Mesenchymal stem cell (in vitro differentiated cells and primary cell): ENCODE data around the gene EXOSC10.

Source experiments
- DNase-seq: peaks from one replicate; pipeline ENCODE4 v3.0.0-alpha.2; 2013
- H2AFZ ChIP-seq: one replicate; pipeline ENCODE4 v1.6.1; 2013; ENCODE audit warnings: low read depth, mild to moderate bottlenecking, control low read depth, inconsistent platforms, low read length, moderate library complexity
- H2AK5ac ChIP-seq: 2 replicates; pipeline ENCODE4 v1.6.1; 2013; ENCODE audit warnings: low read length, moderate library complexity, mild to moderate bottlenecking, inconsistent platforms; ENCODE audit not compliant: severe bottlenecking
- H2BK120ac ChIP-seq: one replicate; pipeline ENCODE4 v1.6.1; 2013; ENCODE audit warnings: low read depth, mild to moderate bottlenecking, inconsistent platforms, low read length, moderate library complexity
- H2BK12ac ChIP-seq, 2 experiments: one replicate each; pipeline ENCODE4 v1.6.1; 2013; ENCODE audit warnings: inconsistent platforms in 2 of 2, low read length in 2 of 2, mild to moderate bottlenecking in 2 of 2, moderate library complexity in 2 of 2, control low read depth in 1 of 2
- H2BK15ac ChIP-seq: one replicate; pipeline ENCODE4 v1.6.1; 2013; ENCODE audit warnings: mild to moderate bottlenecking, low read depth, inconsistent platforms; ENCODE audit not compliant: poor library complexity, severe bottlenecking
- H2BK5ac ChIP-seq: 2 replicates; pipeline ENCODE4 v1.6.1; 2013; ENCODE audit warnings: low read depth, mild to moderate bottlenecking, low read length, control low read depth, inconsistent platforms; ENCODE audit not compliant: poor library complexity, severe bottlenecking
- H3K14ac ChIP-seq, 2 experiments: one replicate each; pipeline ENCODE4 v1.6.1; 2013; ENCODE audit warnings: inconsistent platforms in 2 of 2, low read length in 2 of 2, control low read depth in 1 of 2, mild to moderate bottlenecking in 1 of 2, moderate library complexity in 1 of 2
- H3K18ac ChIP-seq, 2 experiments: one replicate each; pipeline ENCODE4 v1.6.1; 2013; ENCODE audit warnings: inconsistent platforms in 2 of 2, low read length in 2 of 2, control low read depth in 1 of 2, low read depth in 1 of 2, mild to moderate bottlenecking in 1 of 2
- H3K23ac ChIP-seq, 2 experiments: one replicate each; pipeline ENCODE4 v1.6.1; 2013; ENCODE audit warnings: inconsistent platforms in 2 of 2, low read length in 2 of 2, mild to moderate bottlenecking in 2 of 2, moderate library complexity in 2 of 2, control low read depth in 1 of 2
- H3K27ac ChIP-seq: 2 replicates; pipeline ENCODE4 v1.5.1; 2013; ENCODE audit warnings: mild to moderate bottlenecking, moderate library complexity, low read length, control low read depth, inconsistent platforms; ENCODE audit not compliant: poor library complexity, severe bottlenecking
- H3K27me3 ChIP-seq, 2 experiments: 2 replicates each; pipeline versions ENCODE4 v1.6.1 to v1.7.0; 2013; ENCODE audit warnings: low read length in 2 of 2, mild to moderate bottlenecking in 2 of 2, moderate library complexity in 2 of 2, control low read depth in 1 of 2, inconsistent platforms in 1 of 2; ENCODE audit not compliant: control insufficient read depth in 1 of 2, insufficient read depth in 1 of 2
- H3K36me3 ChIP-seq, 2 experiments: 2 replicates each; pipeline versions ENCODE4 v1.6.1 to v1.7.0; 2013; ENCODE audit warnings: low read length in 2 of 2, control low read depth in 1 of 2, inconsistent platforms in 1 of 2, low read depth in 1 of 2, mild to moderate bottlenecking in 1 of 2; ENCODE audit not compliant: insufficient read depth in 2 of 2, control insufficient read depth in 1 of 2
- H3K4ac ChIP-seq, 2 experiments: one replicate each; pipeline ENCODE4 v1.6.1; 2013; ENCODE audit warnings: inconsistent platforms in 2 of 2, low read length in 2 of 2, mild to moderate bottlenecking in 2 of 2, moderate library complexity in 2 of 2, control low read depth in 1 of 2, low read depth in 1 of 2
- H3K4me1 ChIP-seq: 2 replicates; pipeline ENCODE4 v1.6.1; 2013; ENCODE audit warnings: low read depth, low read length, control low read depth; ENCODE audit not compliant: control insufficient read depth, insufficient read depth
- H3K4me2 ChIP-seq: 2 replicates; pipeline ENCODE4 v1.6.1; 2013; ENCODE audit warnings: low read length, mild to moderate bottlenecking, inconsistent platforms; ENCODE audit not compliant: poor library complexity, severe bottlenecking
- H3K4me3 ChIP-seq, 2 experiments: 2 replicates each; pipeline versions ENCODE4 v1.5.1 to v1.7.0; 2013; ENCODE audit warnings: low read length in 2 of 2, mild to moderate bottlenecking in 2 of 2, control low read depth in 1 of 2, low read depth in 1 of 2; ENCODE audit not compliant: insufficient read depth in 1 of 2
- H3K79me1 ChIP-seq: replicated peaks from 2 replicates; pipeline ENCODE4 v1.6.1; 2013; ENCODE audit warnings: mild to moderate bottlenecking, control low read depth, low read length, inconsistent platforms; ENCODE audit not compliant: poor library complexity, severe bottlenecking
- H3K9ac ChIP-seq: 2 replicates; pipeline ENCODE4 v1.7.0; 2013; ENCODE audit warnings: mild to moderate bottlenecking, low read length, moderate library complexity
- H3K9me3 ChIP-seq: 2 replicates; pipeline ENCODE4 v1.7.0; 2013; ENCODE audit warnings: mild to moderate bottlenecking, low read length; ENCODE audit not compliant: control insufficient read depth
- H4K8ac ChIP-seq: one replicate; pipeline ENCODE4 v1.6.1; 2013; ENCODE audit warnings: inconsistent platforms, mild to moderate bottlenecking, low read length, moderate library complexity
- H4K91ac ChIP-seq: one replicate; pipeline ENCODE4 v1.6.1; 2013; ENCODE audit warnings: mild to moderate bottlenecking, low read length, inconsistent platforms
- WGBS: methylation state at CpG from one replicate; pipeline ENCODE4 v1.1.7; 2013; ENCODE audit warnings: mixed read lengths; 5-methylcytosine and 5-hydroxymethylcytosine counted together

EXOSC10 gene

DNA sequence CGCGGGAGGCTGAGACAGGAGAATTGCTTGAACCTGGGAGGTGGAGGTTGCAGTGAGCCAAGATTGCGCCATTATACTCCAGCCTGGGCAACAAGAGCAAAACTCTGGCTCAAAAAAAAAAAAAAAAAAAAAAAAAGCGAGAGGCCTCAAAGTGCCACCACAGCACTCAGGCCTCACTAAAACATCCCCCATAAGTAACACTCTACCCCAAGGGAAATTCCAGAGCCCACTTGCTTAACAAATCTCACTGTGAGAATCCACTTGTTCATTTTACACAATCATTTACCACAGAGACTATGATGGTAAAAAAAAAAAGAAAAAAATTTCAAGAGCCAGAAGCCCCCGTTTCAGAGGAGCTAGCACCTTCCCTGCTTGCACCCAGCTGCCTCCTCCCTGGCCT lies 26.3 kb upstream of the EXOSC10 start:
- DNase-seq: no peak
- no peak overlapping the region for H3K4me3 ChIP-seq
- no peaks in the 10 kb centered on the region for H3K27me3 ChIP-seq
- H3K23ac ChIP-seq: no peak overlapping the region
- H2BK15ac ChIP-seq: no peak overlapping the region
- no peaks in the 10 kb centered on the region for H3K79me1 ChIP-seq
- H4K8ac ChIP-seq: no peak overlapping the region
- no peak overlapping the region for H4K91ac ChIP-seq
- H3K9me3 ChIP-seq: no peaks in the 10 kb centered on the region
- H3K4me2 ChIP-seq: no peak overlapping the region
- H3K14ac ChIP-seq: no peak overlapping the region
- no peak overlapping the region for H3K9ac ChIP-seq
- H3K4me1 ChIP-seq: no peaks in the 10 kb centered on the region
- no peak overlapping the region for H2AFZ ChIP-seq
- no peak overlapping the region for H3K27ac ChIP-seq
- H2BK5ac ChIP-seq: no peak overlapping the region
- WGBS: 100% methylated on average over 2 of the region's 5 CpGs
- H3K18ac ChIP-seq: no peak overlapping the region
- no peak overlapping the region for H2BK120ac ChIP-seq
- H2BK12ac ChIP-seq: no peak overlapping the region
- H3K4ac ChIP-seq: no peak overlapping the region
- peaks cover 82 to 89% of the 10 kb centered on the region in 2 experiments for H3K36me3 ChIP-seq
- no peak overlapping the region for H2AK5ac ChIP-seq

DNA sequence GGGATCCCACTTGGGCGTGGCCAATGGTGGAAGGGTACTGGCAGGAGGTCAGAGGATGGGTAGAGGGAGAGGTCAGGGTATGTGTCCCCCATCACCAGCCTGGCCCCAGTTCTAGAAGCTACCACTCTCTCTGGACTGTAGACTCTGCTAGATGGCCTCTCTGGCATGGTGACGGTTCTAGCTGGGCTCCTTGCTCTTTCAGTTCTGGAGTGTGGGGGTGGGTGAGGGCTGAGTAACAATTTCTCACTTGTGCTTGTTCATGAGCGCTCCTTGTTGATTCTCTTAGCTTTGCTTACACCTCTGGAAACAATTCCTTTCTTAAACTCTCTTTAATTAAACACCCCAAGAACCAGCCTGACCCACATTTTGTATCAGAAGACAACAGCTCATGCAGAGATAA lies 25.3 kb upstream of the EXOSC10 start:
- DNase-seq: no peak

DNA sequence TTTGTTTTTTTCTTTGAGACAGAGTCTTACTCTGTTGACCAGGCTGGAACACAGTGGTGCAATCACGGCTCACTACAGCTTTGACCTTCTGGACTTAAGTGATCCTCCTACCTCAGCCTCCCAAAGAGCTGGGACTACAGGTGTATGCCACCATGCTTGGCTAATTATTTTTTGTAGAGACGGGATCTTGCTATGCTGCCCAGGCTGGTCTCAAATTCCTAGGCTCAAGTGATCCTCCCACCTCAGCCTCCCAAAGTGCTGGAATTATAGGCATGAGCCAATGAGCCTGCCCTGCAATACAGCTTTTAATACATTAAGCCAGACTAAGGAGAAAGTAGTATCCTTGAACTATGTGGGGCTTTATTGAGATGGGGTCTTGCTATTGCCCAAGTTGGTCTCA lies 16.6 kb upstream of the EXOSC10 start:
- H2AFZ ChIP-seq: no peak overlapping the region
- no peaks in the 10 kb centered on the region for H3K4me1 ChIP-seq
- peaks cover 2% of the 10 kb centered on the region for H3K79me1 ChIP-seq
- H4K91ac ChIP-seq: no peak overlapping the region
- no peak overlapping the region for H3K18ac ChIP-seq
- H3K4ac ChIP-seq: no peak overlapping the region
- H2BK5ac ChIP-seq: no peak overlapping the region
- no peak overlapping the region for H2BK12ac ChIP-seq
- no peak overlapping the region for H4K8ac ChIP-seq
- H3K27me3 ChIP-seq: no peaks in the 10 kb centered on the region
- H3K9ac ChIP-seq: no peak overlapping the region
- no peak overlapping the region for H3K14ac ChIP-seq
- peaks cover 44 to 71% of the 10 kb centered on the region in 2 experiments for H3K36me3 ChIP-seq
- H3K9me3 ChIP-seq: no peaks in the 10 kb centered on the region
- H2BK15ac ChIP-seq: no peak overlapping the region
- no peak overlapping the region for H3K4me3 ChIP-seq
- H3K23ac ChIP-seq: no peak overlapping the region
- no peak overlapping the region for H3K4me2 ChIP-seq
- no peak overlapping the region for H2AK5ac ChIP-seq
- H3K27ac ChIP-seq: no peak overlapping the region
- 98% methylated on average over 2 of the region's 2 CpGs for WGBS
- no peak for DNase-seq
- no peak overlapping the region for H2BK120ac ChIP-seq

More for the DNA sequence above, 25.3 kb upstream of the EXOSC10 start:
- Histone ChIP-seq H3K36me3 (peaks cover 76 to 82% of the 10 kb centered on the region in 2 experiments), H3K4ac (no peak overlapping the region), H2AK5ac (no peak overlapping the region), H3K9me3 (no peaks in the 10 kb centered on the region), H4K8ac (no peak overlapping the region), H2AFZ (no peak overlapping the region), H3K23ac (no peak overlapping the region), H3K18ac (no peak overlapping the region), H2BK12ac (no peak overlapping the region), H3K27ac (no peak overlapping the region), H3K4me2 (no peak overlapping the region), H2BK15ac (no peak overlapping the region), H3K27me3 (no peaks in the 10 kb centered on the region), H3K79me1 (no peaks in the 10 kb centered on the region), H4K91ac (no peak overlapping the region), H3K4me3 (no peak overlapping the region), H3K4me1 (no peaks in the 10 kb centered on the region), H2BK5ac (no peak overlapping the region), H3K14ac (no peak overlapping the region), H3K9ac (no peak overlapping the region), H2BK120ac (no peak overlapping the region)
- 93% methylated on average over 3 of the region's 3 CpGs for WGBS

DNA sequence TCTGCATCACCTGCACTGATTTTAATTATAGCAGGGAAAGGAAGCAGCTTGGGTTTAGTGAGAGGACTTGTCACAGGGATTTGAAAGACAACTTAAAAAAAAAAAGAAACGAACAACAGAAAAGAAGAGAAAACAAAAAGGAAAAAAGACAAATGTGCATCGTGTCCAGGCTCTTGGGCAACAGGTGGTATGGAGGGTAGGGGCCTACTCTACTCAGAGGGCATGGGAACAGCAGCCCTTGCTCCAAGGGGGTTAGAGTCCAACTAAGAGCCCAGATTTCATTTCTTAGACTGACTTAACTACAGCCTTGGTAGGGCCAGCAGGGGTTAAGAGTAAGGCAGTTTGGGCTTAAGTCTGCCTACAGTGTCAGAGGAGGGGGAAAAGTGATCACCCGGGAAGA lies 15.3 kb upstream of the EXOSC10 start:
- no peak overlapping the region for H3K4ac ChIP-seq
- no peaks in the 10 kb centered on the region for H3K9me3 ChIP-seq
- no peak overlapping the region for H2BK15ac ChIP-seq
- H3K14ac ChIP-seq: no peak overlapping the region
- no peaks in the 10 kb centered on the region for H3K4me1 ChIP-seq
- H2BK5ac ChIP-seq: no peak overlapping the region
- peaks cover 44 to 75% of the 10 kb centered on the region in 2 experiments for H3K36me3 ChIP-seq
- H2AK5ac ChIP-seq: no peak overlapping the region
- no peak overlapping the region for H2AFZ ChIP-seq
- no peak overlapping the region for H3K18ac ChIP-seq
- H3K4me3 ChIP-seq: no peak overlapping the region
- H3K27me3 ChIP-seq: no peaks in the 10 kb centered on the region
- H3K4me2 ChIP-seq: no peak overlapping the region
- no peak overlapping the region for H4K91ac ChIP-seq
- peaks cover 2% of the 10 kb centered on the region for H3K79me1 ChIP-seq
- H3K27ac ChIP-seq: no peak overlapping the region
- H3K9ac ChIP-seq: no peak overlapping the region
- no peak overlapping the region for H3K23ac ChIP-seq
- no peak for DNase-seq
- no peak overlapping the region for H2BK12ac ChIP-seq
- no peak overlapping the region for H2BK120ac ChIP-seq
- H4K8ac ChIP-seq: no peak overlapping the region
- WGBS: 91% methylated on average over 3 of the region's 3 CpGs
